Thyroid gland (tissue), 4 donors: ENCODE data around the gene GPR75. TPM values are rescaled to one million over a fixed set of nuclear protein-coding genes. Genes with fewer than 3 reads are reported as not detected.

Experiments used
- DNase-seq, 2 donors: peaks; one replicate each; pipeline ENCODE4 v3.0.0-alpha.2; 2019
- H3K27ac ChIP-seq, 3 donors: fragments of 200-600 bp; sonication (generic); 1 replicate in 2 of 3; 2 replicates in 1 of 3; pipeline ENCODE4 v1.5.1; 2016 to 2019; ENCODE audit warnings: mild to moderate bottlenecking in 1 of 3, moderate library complexity in 1 of 3
- H3K27me3 ChIP-seq: fragments of 200-600 bp; sonication (generic); one replicate; pipeline ENCODE4 v1.5.1; 2019
- H3K36me3 ChIP-seq, 2 donors: fragments of 200-600 bp; sonication (generic); one replicate each; pipeline ENCODE4 v1.5.1; 2016 to 2019
- H3K4me1 ChIP-seq, 2 donors: fragments of 200-600 bp; sonication (generic); one replicate each; pipeline ENCODE4 v1.5.1; 2017 to 2019
- H3K4me3 ChIP-seq, 3 donors: fragments of 200-600 bp; sonication (generic); replicated peaks in 1 of 3; 1 replicate in 2 of 3; 2 replicates in 1 of 3; pipeline ENCODE4 v1.5.1; 2016; ENCODE audit warnings: mild to moderate bottlenecking in 1 of 3
- H3K9me3 ChIP-seq: fragments of 200-600 bp; sonication (generic); one replicate; pipeline ENCODE4 v1.5.1; 2017
- POLR2A ChIP-seq, 2 donors: fragments of 450-650 bp; IDR thresholded peaks; one replicate each; pipeline ENCODE4 v1.6.1; 2017; ENCODE audit warnings: antibody characterized with exemption in 2 of 2, mild to moderate bottlenecking in 2 of 2, moderate library complexity in 1 of 2
- WGBS, 2 donors: methylation state at CpG; one replicate each; pipeline ENCODE4 v1.1.5; 2017; 5-methylcytosine and 5-hydroxymethylcytosine counted together
- intact Hi-C: fragments of 100-400 bp; cut with DNase I; formaldehyde crosslinking; loops from one replicate; pipeline ENCODE4 v1.15.1; 2023
- total RNA-seq, 4 donors: library from RNA; depleted of rRNA; stranded (reverse); fragments of >200 nt; gene quantifications; one replicate each; pipeline ENCODE4 v1.2.3, GENCODE V29; 2016
- TF ChIP-seq, protein P1 (sequence below), 6 experiments: fragments of 200-600 bp in 3 of 6; fragments of 450-650 bp in 3 of 6; sonication (generic) in 3 of 6; IDR thresholded peaks; one replicate each; pipeline ENCODE4 v1.5.1; 2016 to 2019; ENCODE audit warnings: antibody characterized with exemption in 6 of 6, mild to moderate bottlenecking in 2 of 6, inconsistent platforms in 1 of 6, moderate library complexity in 1 of 6

The GPR75 gene
- total RNA-seq, 4 donors from 2014 or later: 3.7 to 7.9 (median 6.1) TPM

DNA sequence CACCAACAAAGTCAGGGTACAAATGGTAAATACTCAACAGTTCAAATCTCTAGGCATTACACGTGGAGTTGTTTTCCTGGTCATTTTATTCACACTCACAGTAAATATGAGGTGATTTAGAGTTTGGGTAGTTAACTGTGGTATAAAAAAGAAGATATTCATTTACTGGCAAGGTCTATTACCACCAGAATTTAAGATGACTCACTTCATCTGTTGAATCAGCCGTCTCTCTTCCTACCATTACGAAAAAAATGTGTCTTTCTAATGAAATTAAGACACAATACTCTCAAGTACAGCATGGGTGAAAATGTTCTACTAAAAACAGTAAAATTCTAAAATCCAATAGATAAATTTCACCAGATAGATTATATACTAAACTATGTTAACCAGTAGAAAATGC is 21.0 kb upstream of the GPR75 start:
- no peaks in the 10 kb centered on the region for H3K4me1 ChIP-seq
- H3K9me3 ChIP-seq: no peaks in the 10 kb centered on the region
- 89 to 95% methylated on average over 3 of the region's 3 CpGs for WGBS, 2 donors
- TF ChIP-seq, protein P1, sequence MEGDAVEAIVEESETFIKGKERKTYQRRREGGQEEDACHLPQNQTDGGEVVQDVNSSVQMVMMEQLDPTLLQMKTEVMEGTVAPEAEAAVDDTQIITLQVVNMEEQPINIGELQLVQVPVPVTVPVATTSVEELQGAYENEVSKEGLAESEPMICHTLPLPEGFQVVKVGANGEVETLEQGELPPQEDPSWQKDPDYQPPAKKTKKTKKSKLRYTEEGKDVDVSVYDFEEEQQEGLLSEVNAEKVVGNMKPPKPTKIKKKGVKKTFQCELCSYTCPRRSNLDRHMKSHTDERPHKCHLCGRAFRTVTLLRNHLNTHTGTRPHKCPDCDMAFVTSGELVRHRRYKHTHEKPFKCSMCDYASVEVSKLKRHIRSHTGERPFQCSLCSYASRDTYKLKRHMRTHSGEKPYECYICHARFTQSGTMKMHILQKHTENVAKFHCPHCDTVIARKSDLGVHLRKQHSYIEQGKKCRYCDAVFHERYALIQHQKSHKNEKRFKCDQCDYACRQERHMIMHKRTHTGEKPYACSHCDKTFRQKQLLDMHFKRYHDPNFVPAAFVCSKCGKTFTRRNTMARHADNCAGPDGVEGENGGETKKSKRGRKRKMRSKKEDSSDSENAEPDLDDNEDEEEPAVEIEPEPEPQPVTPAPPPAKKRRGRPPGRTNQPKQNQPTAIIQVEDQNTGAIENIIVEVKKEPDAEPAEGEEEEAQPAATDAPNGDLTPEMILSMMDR (IDR thresholded peaks at IDR 0.05): no peak
- TF ChIP-seq POLR2A (IDR thresholded peaks at IDR 0.05): no peak
- intact Hi-C loops: no loop called here
- no peak for DNase-seq
- no peaks in the 10 kb centered on the region for H3K27me3 ChIP-seq
- H3K27ac ChIP-seq: no peak overlapping the region
- H3K36me3 ChIP-seq: peaks cover 9 to 27% of the 10 kb centered on the region in 2 donors
- no peak overlapping the region for H3K4me3 ChIP-seq

GRCh38 chr2:53877556-53877955 is 17.8 kb upstream of the GPR75 start:
- H3K4me1 ChIP-seq: no peaks in the 10 kb centered on the region
- intact Hi-C loops: no loop called here
- TF ChIP-seq, protein P1 (IDR thresholded peaks at IDR 0.05): no peak
- TF ChIP-seq POLR2A (IDR thresholded peaks at IDR 0.05): no peak
- 97 to 98% methylated on average over 2 of the region's 2 CpGs for WGBS, 2 donors
- peaks cover 23 to 37% of the 10 kb centered on the region in 2 donors for H3K36me3 ChIP-seq
- H3K27ac ChIP-seq: no peak overlapping the region
- no peaks in the 10 kb centered on the region for H3K9me3 ChIP-seq
- H3K4me3 ChIP-seq: no peak overlapping the region
- no peaks in the 10 kb centered on the region for H3K27me3 ChIP-seq
- DNase-seq: no peak

DNA sequence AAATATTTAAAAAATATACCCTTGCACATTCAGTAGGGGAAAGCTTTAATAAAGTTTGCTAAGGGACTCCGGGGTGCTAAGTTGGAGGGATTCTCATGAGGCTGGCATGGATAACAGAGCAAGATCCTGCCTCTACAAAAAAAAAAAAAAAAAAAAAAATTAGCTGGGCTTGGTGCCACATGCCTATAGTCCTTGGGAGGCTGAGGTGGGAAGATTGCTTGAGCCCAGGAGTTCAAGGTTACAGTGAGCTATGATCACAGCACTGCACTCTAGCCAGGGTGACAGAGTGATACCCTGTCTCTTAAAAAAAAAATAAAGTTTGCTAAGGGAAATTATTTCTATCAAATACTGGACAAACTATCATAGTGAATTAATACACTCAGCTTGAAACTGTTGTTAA is 17.3 kb upstream of the GPR75 start:
- no peaks in the 10 kb centered on the region for H3K4me1 ChIP-seq
- H3K27me3 ChIP-seq: no peaks in the 10 kb centered on the region
- TF ChIP-seq POLR2A (IDR thresholded peaks at IDR 0.05): no peak
- TF ChIP-seq, protein P1 (IDR thresholded peaks at IDR 0.05): no peak
- no peak for DNase-seq
- WGBS, 2 donors: 0 to 49% methylated on average over 1 of the region's 1 CpG
- intact Hi-C loops: no loop called here
- no peaks in the 10 kb centered on the region for H3K9me3 ChIP-seq
- H3K4me3 ChIP-seq: no peak overlapping the region
- no peak overlapping the region for H3K27ac ChIP-seq
- H3K36me3 ChIP-seq: peaks cover 23 to 33% of the 10 kb centered on the region in 2 donors

DNA sequence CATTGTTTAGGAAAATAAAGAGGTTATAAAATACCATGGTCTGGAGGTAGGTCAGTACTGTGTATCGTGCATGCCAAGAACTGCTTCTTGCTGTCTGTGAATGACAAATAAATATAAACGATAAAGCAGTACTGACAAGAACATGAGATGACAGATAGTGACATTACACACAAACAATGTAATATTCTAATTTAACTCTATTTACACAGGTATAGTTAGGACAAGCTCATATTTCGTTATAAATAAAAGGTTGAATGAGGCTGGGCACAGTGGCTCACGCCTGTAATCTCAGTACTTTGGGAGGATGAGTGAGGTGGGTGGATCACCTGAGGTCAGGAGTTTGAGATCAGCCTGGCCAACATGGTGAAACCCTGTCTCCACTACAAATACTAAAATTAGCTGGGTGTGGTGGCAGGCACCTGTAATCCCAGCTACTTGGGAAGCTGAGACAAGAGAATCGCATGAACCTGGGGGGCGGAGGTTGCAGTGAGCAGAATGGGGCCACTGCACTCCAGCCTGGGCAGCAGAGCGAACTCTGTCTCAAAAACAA is 14.7 kb upstream of the GPR75 start:
- no peak for DNase-seq
- no peak for TF ChIP-seq POLR2A (IDR thresholded peaks at IDR 0.05)
- H3K4me3 ChIP-seq: no peak overlapping the region
- H3K36me3 ChIP-seq: peaks cover 20 to 29% of the 10 kb centered on the region in 2 donors
- H3K27me3 ChIP-seq: no peaks in the 10 kb centered on the region
- H3K4me1 ChIP-seq: no peaks in the 10 kb centered on the region
- 96 to 97% methylated on average over 7 of the region's 7 CpGs for WGBS, 2 donors
- H3K9me3 ChIP-seq: no peaks in the 10 kb centered on the region
- intact Hi-C loops: no loop called here
- no peak overlapping the region for H3K27ac ChIP-seq

DNA sequence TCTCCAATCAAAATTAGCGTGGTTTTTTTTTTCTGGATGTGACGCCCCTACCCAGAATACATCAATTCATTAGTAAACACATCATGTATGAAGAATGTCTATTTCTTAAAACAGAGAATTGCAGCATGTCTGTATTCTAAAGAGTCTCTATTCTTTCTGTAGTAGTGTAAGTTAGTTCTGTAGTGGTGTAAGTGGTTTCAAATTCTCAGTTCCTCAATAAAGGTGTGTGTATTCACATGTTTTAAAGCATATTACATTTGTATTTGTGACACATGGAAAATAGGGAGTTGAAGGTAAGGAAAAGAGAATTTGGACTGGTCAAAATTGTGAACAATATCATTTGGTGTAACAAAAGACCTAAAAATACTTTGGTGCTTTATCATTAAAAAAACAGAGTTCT is 8.0 kb upstream of the GPR75 start:
- Histone ChIP-seq H3K27me3 (no peaks in the 10 kb centered on the region), H3K9me3 (no peaks in the 10 kb centered on the region), H3K4me3 (no peak overlapping the region), H3K4me1 (no peaks in the 10 kb centered on the region), H3K36me3 (peaks cover 11 to 36% of the 10 kb centered on the region in 2 donors), H3K27ac (no peak overlapping the region)
- TF ChIP-seq, protein P1 (IDR thresholded peaks at IDR 0.05): no peak
- no peak for TF ChIP-seq POLR2A (IDR thresholded peaks at IDR 0.05)
- WGBS, 2 donors: 95 to 97% methylated on average over 2 of the region's 2 CpGs
- intact Hi-C loops: no loop called here
- DNase-seq: no peak
